Measurements from ENCODE around the gene USP34.

USP34 gene

GRCh38 chr2:61272421-61273070 lies 198.3 kb downstream of the USP34 start:
- TF ChIP-seq CREB1 (IDR thresholded peaks at IDR 0.05; ENCODE audit: low read depth) (no peak), NFIC (IDR thresholded peaks at IDR 0.05) (no peak)

- TF ChIP-seq CEBPB (IDR thresholded peaks at IDR 0.05) (no peak), FOXM1 (IDR thresholded peaks at IDR 0.05; ENCODE audit: borderline replicate concordance, low read depth) (no peak), RAD21 (IDR thresholded peaks at IDR 0.05; ENCODE audit: low read depth) (no peak), YY1 (IDR thresholded peaks at IDR 0.05; ENCODE audit: low read depth) (no peak), REST (IDR thresholded peaks at IDR 0.05; ENCODE audit: low read depth) (no peak), ZBTB7A (IDR thresholded peaks at IDR 0.05; ENCODE audit: low read depth) (no peak), TEAD4 (IDR thresholded peaks at IDR 0.05) (no peak), NFIC (IDR thresholded peaks at IDR 0.05) (no peak), TCF12 (IDR thresholded peaks at IDR 0.05; ENCODE audit: low read depth) (no peak), EGR1 (IDR thresholded peaks at IDR 0.05) (no peak), TAF1 (IDR thresholded peaks at IDR 0.05; ENCODE audit: low read depth) (no peak), CREB1 (IDR thresholded peaks at IDR 0.05; ENCODE audit: low read depth) (no peak), USF1 (IDR thresholded peaks at IDR 0.05) (no peak), EP300 (IDR thresholded peaks at IDR 0.05; ENCODE audit: borderline replicate concordance) (no peak), MAX (IDR thresholded peaks at IDR 0.05) (no peak)
Measured at GRCh38 chr2:61268249-61268648, 202.6 kb downstream of the USP34 start.

GRCh38 chr2:61266632-61267505 lies 204.0 kb downstream of the USP34 start:
- no peak for TF ChIP-seq EP300 (IDR thresholded peaks at IDR 0.05; ENCODE audit: borderline replicate concordance)
- TF ChIP-seq FOXM1 (IDR thresholded peaks at IDR 0.05; ENCODE audit: borderline replicate concordance, low read depth), result no peak
- TF ChIP-seq TAF1 (IDR thresholded peaks at IDR 0.05; ENCODE audit: low read depth), result no peak
- TF ChIP-seq REST (IDR thresholded peaks at IDR 0.05; ENCODE audit: low read depth), result no peak
- no peak for TF ChIP-seq USF1 (IDR thresholded peaks at IDR 0.05)

- TF ChIP-seq CREB1 (IDR thresholded peaks at IDR 0.05; ENCODE audit: low read depth), result no peak
- TF ChIP-seq TEAD4 (IDR thresholded peaks at IDR 0.05), result no peak
- TF ChIP-seq NFIC (IDR thresholded peaks at IDR 0.05), result no peak
- TF ChIP-seq EGR1 (IDR thresholded peaks at IDR 0.05), result no peak
- no peak for TF ChIP-seq TAF1 (IDR thresholded peaks at IDR 0.05; ENCODE audit: low read depth)
- no peak for TF ChIP-seq REST (IDR thresholded peaks at IDR 0.05; ENCODE audit: low read depth)
- no peak for TF ChIP-seq USF1 (IDR thresholded peaks at IDR 0.05)
- no peak for TF ChIP-seq YY1 (IDR thresholded peaks at IDR 0.05; ENCODE audit: low read depth)
- no peak for TF ChIP-seq MAX (IDR thresholded peaks at IDR 0.05)
- TF ChIP-seq FOXM1 (IDR thresholded peaks at IDR 0.05; ENCODE audit: borderline replicate concordance, low read depth), result no peak
- TF ChIP-seq ZBTB7A (IDR thresholded peaks at IDR 0.05; ENCODE audit: low read depth), result no peak
- no peak for TF ChIP-seq CEBPB (IDR thresholded peaks at IDR 0.05)
- no peak for TF ChIP-seq TCF12 (IDR thresholded peaks at IDR 0.05; ENCODE audit: low read depth)
- no peak for TF ChIP-seq RAD21 (IDR thresholded peaks at IDR 0.05; ENCODE audit: low read depth)
- no peak for TF ChIP-seq EP300 (IDR thresholded peaks at IDR 0.05; ENCODE audit: borderline replicate concordance)
Measured at GRCh38 chr2:61263830-61264229, 207.1 kb downstream of the USP34 start.

Measured in Ishikawa (cell line).